Trophoblast cell (in vitro differentiated cells and primary cell): Measurements from ENCODE around the gene DLG2.
A peak's percentile ranks its signal among the peaks of the same experiment; 100 is the strongest.

Experiments
- DNase-seq, 2 donors: peaks; one replicate each; pipeline ENCODE4 v3.0.0-alpha.2; 2016
- H2AFZ ChIP-seq: 2 replicates; pipeline ENCODE4 v1.6.1; 2013; ENCODE audit warnings: low read length, moderate library complexity, mild to moderate bottlenecking; ENCODE audit not compliant: insufficient read depth, poor library complexity
- H2AK5ac ChIP-seq: 2 replicates; pipeline ENCODE4 v1.6.1; 2013; ENCODE audit warnings: mild to moderate bottlenecking, low read length
- H2BK120ac ChIP-seq: 2 replicates; pipeline ENCODE4 v1.6.1; 2013; ENCODE audit warnings: low read length, mild to moderate bottlenecking, moderate library complexity; ENCODE audit not compliant: insufficient read depth, poor library complexity
- H2BK12ac ChIP-seq: 2 replicates; pipeline ENCODE4 v1.6.1; 2013; ENCODE audit warnings: mild to moderate bottlenecking, low read length, moderate library complexity
- H2BK5ac ChIP-seq: 2 replicates; pipeline ENCODE4 v1.6.1; 2013; ENCODE audit warnings: low read length, low read depth, moderate library complexity, mild to moderate bottlenecking; ENCODE audit not compliant: poor library complexity
- H3K14ac ChIP-seq: 2 replicates; pipeline ENCODE4 v1.6.1; 2013; ENCODE audit warnings: mild to moderate bottlenecking, low read length
- H3K18ac ChIP-seq: 2 replicates; pipeline ENCODE4 v1.6.1; 2013; ENCODE audit warnings: mild to moderate bottlenecking, low read length
- H3K23ac ChIP-seq: 2 replicates; pipeline ENCODE4 v1.6.1; 2013; ENCODE audit warnings: low read length
- H3K27ac ChIP-seq: 2 replicates; pipeline ENCODE4 v1.5.1; 2013; ENCODE audit warnings: low read depth, mild to moderate bottlenecking, inconsistent platforms, low read length, moderate library complexity
- H3K27me3 ChIP-seq: 2 replicates; pipeline ENCODE4 v1.6.1; 2013; ENCODE audit warnings: inconsistent platforms, mild to moderate bottlenecking, low read length, moderate library complexity; ENCODE audit not compliant: insufficient read depth
- H3K36me3 ChIP-seq, 2 experiments: 1 replicate in 1 of 2; 2 replicates in 1 of 2; pipeline ENCODE4 v1.6.1; 2013; ENCODE audit warnings: low read length in 2 of 2, mild to moderate bottlenecking in 2 of 2, moderate library complexity in 1 of 2; ENCODE audit not compliant: insufficient read depth in 2 of 2, control insufficient read depth in 1 of 2
- H3K4ac ChIP-seq: 2 replicates; pipeline ENCODE4 v1.6.1; 2013; ENCODE audit warnings: low read depth, mild to moderate bottlenecking, low read length, moderate library complexity
- H3K4me1 ChIP-seq, 2 experiments: 1 replicate in 1 of 2; 2 replicates in 1 of 2; pipeline ENCODE4 v1.6.1; 2013; ENCODE audit warnings: low read length in 2 of 2, mild to moderate bottlenecking in 2 of 2, moderate library complexity in 1 of 2; ENCODE audit not compliant: insufficient read depth in 2 of 2, control insufficient read depth in 1 of 2
- H3K4me2 ChIP-seq: 2 replicates; pipeline ENCODE4 v1.6.1; 2013; ENCODE audit warnings: inconsistent platforms, mild to moderate bottlenecking, low read length, moderate library complexity
- H3K4me3 ChIP-seq: 2 replicates; pipeline ENCODE4 v1.5.1; 2013; ENCODE audit warnings: mild to moderate bottlenecking, low read depth, low read length, inconsistent platforms
- H3K79me1 ChIP-seq: one replicate; pipeline ENCODE4 v1.6.1; 2013; ENCODE audit warnings: low read length
- H3K79me2 ChIP-seq: 2 replicates; pipeline ENCODE4 v1.6.1; 2013; ENCODE audit warnings: low read length, mild to moderate bottlenecking; ENCODE audit not compliant: control insufficient read depth, insufficient read depth, poor library complexity
- H3K9ac ChIP-seq: 2 replicates; pipeline ENCODE4 v1.6.1; 2013; ENCODE audit warnings: mild to moderate bottlenecking, low read length
- H3K9me3 ChIP-seq: 2 replicates; pipeline ENCODE4 v1.6.1; 2013; ENCODE audit warnings: low read depth, mild to moderate bottlenecking, control low read depth, inconsistent platforms, low read length; ENCODE audit not compliant: insufficient read depth
- H4K12ac ChIP-seq: 2 replicates; pipeline ENCODE4 v1.6.1; 2013; ENCODE audit warnings: low read depth, mild to moderate bottlenecking, low read length, moderate library complexity
- H4K8ac ChIP-seq: 2 replicates; pipeline ENCODE4 v1.6.1; 2013; ENCODE audit warnings: low read depth, mild to moderate bottlenecking, low read length, moderate library complexity
- H4K91ac ChIP-seq: one replicate; pipeline ENCODE4 v1.6.1; 2013; ENCODE audit warnings: low read depth, mild to moderate bottlenecking, low read length, moderate library complexity
- WGBS: extraction: QIAGEN DNeasy Blood & Tissue Kit; methylation state at CpG from one replicate; pipeline ENCODE4 v1.1.7; 2013; ENCODE audit warnings: missing lambda C conversion rate; ENCODE audit not compliant: insufficient read length, insufficient coverage; ENCODE audit errors: extremely low coverage; 5-methylcytosine and 5-hydroxymethylcytosine counted together

DLG2 gene

DNA sequence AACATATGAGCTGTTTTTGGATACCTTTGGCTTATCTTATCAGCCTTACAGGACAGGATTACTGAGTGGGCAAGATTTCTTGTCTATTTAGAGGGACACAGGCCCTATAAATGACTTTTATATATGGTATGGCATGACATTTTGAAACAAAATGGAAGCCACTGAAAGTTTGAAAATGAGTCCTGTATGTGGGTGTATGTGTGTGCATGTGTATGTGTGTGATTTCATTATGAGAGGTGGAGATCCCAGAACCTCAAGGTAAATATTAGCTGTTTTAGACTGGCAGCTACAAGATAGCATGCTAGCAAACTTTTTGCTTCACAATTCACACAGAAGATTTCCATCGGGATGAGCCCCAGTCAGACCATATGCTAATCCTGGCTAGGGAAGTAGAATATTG, 1370.5 kb downstream of the DLG2 start:
- Histone ChIP-seq H3K14ac (no peak overlapping the region), H3K23ac (no peak overlapping the region), H4K91ac (no peak overlapping the region), H3K4me1 (no peaks in the 10 kb centered on the region), H4K12ac (no peak overlapping the region), H2BK120ac (no peak overlapping the region), H2AK5ac (no peak overlapping the region), H3K9me3 (no peaks in the 10 kb centered on the region), H2BK12ac (no peak overlapping the region), H3K9ac (no peak overlapping the region), H2BK5ac (no peak overlapping the region), H3K4me2 (no peak overlapping the region), H3K36me3 (no peaks in the 10 kb centered on the region), H3K79me2 (no peaks in the 10 kb centered on the region), H3K79me1 (no peaks in the 10 kb centered on the region), H3K18ac (no peak overlapping the region), H4K8ac (no peak overlapping the region), H3K4ac (no peak overlapping the region), H2AFZ (no peak overlapping the region), H3K27ac (no peak overlapping the region), H3K27me3 (no peaks in the 10 kb centered on the region), H3K4me3 (no peak overlapping the region)
- no CpG with 5 or more reads among the region's 1 CpG for WGBS
- DNase-seq: no peak

GRCh38 chr11:84255483-84255882, 1371.7 kb downstream of the DLG2 start:
- H3K27ac ChIP-seq: no peak overlapping the region
- H3K23ac ChIP-seq: no peak overlapping the region
- no peaks in the 10 kb centered on the region for H3K79me1 ChIP-seq
- no peaks in the 10 kb centered on the region for H3K9me3 ChIP-seq
- H3K27me3 ChIP-seq: no peaks in the 10 kb centered on the region
- H3K9ac ChIP-seq: no peak overlapping the region
- H4K8ac ChIP-seq: no peak overlapping the region
- H3K4me3 ChIP-seq: no peak overlapping the region
- DNase-seq: no peak
- no peaks in the 10 kb centered on the region for H3K4me1 ChIP-seq
- H2AK5ac ChIP-seq: no peak overlapping the region
- no peak overlapping the region for H2BK5ac ChIP-seq
- H3K4me2 ChIP-seq: no peak overlapping the region
- no peak overlapping the region for H2BK12ac ChIP-seq
- no peak overlapping the region for H3K18ac ChIP-seq
- H3K79me2 ChIP-seq: no peaks in the 10 kb centered on the region
- H3K4ac ChIP-seq: no peak overlapping the region
- no peak overlapping the region for H4K12ac ChIP-seq
- H2AFZ ChIP-seq: no peak overlapping the region
- WGBS: no CpG with 5 or more reads among the region's 5 CpGs
- H2BK120ac ChIP-seq: no peak overlapping the region
- H3K36me3 ChIP-seq: no peaks in the 10 kb centered on the region
- no peak overlapping the region for H3K14ac ChIP-seq
- no peak overlapping the region for H4K91ac ChIP-seq

DNA sequence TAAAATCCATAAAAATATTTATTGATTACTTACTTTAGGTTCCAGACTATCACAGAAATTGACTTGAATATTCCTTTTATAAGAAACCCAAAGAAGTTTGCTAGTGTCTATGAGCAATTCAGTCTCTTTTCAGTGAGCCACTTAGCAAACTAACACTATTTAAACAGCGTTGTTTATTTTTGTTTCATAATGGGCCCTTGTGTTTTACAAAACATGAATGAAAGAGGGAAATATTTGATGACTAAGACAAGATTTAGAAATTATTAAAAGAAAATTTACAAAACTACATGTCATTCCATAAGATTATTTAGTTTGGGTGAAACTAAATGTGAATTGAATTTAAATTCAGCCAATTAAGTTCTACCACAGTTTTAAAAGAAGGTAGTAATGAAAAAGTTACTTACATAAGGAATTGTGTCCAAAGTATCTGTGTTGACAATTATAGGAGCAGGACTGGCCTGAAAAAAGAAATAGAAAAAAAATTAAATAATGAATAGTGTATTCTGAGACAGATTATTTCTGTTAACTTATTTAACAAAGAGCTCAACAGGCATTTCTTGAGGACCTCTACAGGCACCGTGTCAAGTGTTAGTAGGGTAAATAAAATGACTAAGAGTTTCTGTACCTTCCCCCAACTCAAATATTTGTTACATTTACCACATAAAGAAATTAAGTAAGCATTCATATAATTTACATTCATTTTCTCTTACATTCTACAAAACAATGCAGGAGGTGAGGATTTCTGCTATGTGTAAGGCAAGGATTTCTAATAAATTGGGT, 1376.1 kb downstream of the DLG2 start:
- DNase-seq: no peak
- Histone ChIP-seq H4K12ac (no peak overlapping the region), H3K4ac (no peak overlapping the region), H4K91ac (no peak overlapping the region), H3K9me3 (no peaks in the 10 kb centered on the region), H3K9ac (no peak overlapping the region), H2BK120ac (no peak overlapping the region), H3K4me3 (no peak overlapping the region), H2BK12ac (no peak overlapping the region), H2AFZ (no peak overlapping the region), H3K36me3 (no peaks in the 10 kb centered on the region), H3K79me2 (no peaks in the 10 kb centered on the region), H3K14ac (no peak overlapping the region), H3K4me2 (no peak overlapping the region), H3K18ac (no peak overlapping the region), H3K27me3 (no peaks in the 10 kb centered on the region), H2AK5ac (no peak overlapping the region), H2BK5ac (no peak overlapping the region), H3K79me1 (no peaks in the 10 kb centered on the region), H3K4me1 (no peaks in the 10 kb centered on the region), H3K23ac (no peak overlapping the region), H3K27ac (no peak overlapping the region), H4K8ac (no peak overlapping the region)
- no CpG with 5 or more reads among the region's 2 CpGs for WGBS

- Histone ChIP-seq H2BK5ac (no peak overlapping the region), H3K9ac (no peak overlapping the region), H3K4me2 (no peak overlapping the region), H2BK120ac (no peak overlapping the region), H3K14ac (no peak overlapping the region), H3K79me1 (no peaks in the 10 kb centered on the region), H3K18ac (no peak overlapping the region), H2BK12ac (no peak overlapping the region), H3K79me2 (no peaks in the 10 kb centered on the region), H2AFZ (no peak overlapping the region), H3K36me3 (no peaks in the 10 kb centered on the region), H3K4me1 (no peaks in the 10 kb centered on the region), H3K4me3 (no peak overlapping the region), H4K91ac (no peak overlapping the region), H4K12ac (no peak overlapping the region), H3K27ac (no peak overlapping the region), H3K23ac (no peak overlapping the region), H3K4ac (no peak overlapping the region), H4K8ac (no peak overlapping the region), H3K9me3 (no peaks in the 10 kb centered on the region), H3K27me3 (no peaks in the 10 kb centered on the region), H2AK5ac (no peak overlapping the region)
- no CpG with 5 or more reads among the region's 4 CpGs for WGBS
- peak in 1 of 2 donors; percentile 12 for DNase-seq
Measured at GRCh38 chr11:84249344-84250135, 1377.6 kb downstream of the DLG2 start.
